Ramos (cell line): ENCODE data around the gene SLC6A3.
"Not testable (repeated sequence)": the region's sequence is repeated elsewhere in the genome, so short reads cannot be mapped to it uniquely, and the experiment has no call there.

Experiments used
- in situ Hi-C: fragments of 300-500 bp; cut with MboI; formaldehyde crosslinking; loops from one replicate; pipeline ENCODE4 v1.14.3; 2022; ENCODE audit warnings: low sequenced_read_pairs; ENCODE audit not compliant: unreplicated experiment

The SLC6A3 gene

GRCh38 chr5:1466631-1467265 lies 21.5 kb upstream of the SLC6A3 start:
- in situ Hi-C loops: no loop called here

- in situ Hi-C loops: no loop called here
These were observed 20.8 kb upstream of the SLC6A3 start for GRCh38 chr5:1465966-1466471.

GRCh38 chr5:1465117-1465516 lies 19.9 kb upstream of the SLC6A3 start:
- in situ Hi-C loops: no loop called here

- in situ Hi-C loops: no loop called here
These were observed 19.3 kb upstream of the SLC6A3 start for GRCh38 chr5:1464511-1464910.

GRCh38 chr5:1464096-1464446 lies 18.8 kb upstream of the SLC6A3 start:
- in situ Hi-C loops: no loop called here

GRCh38 chr5:1463326-1464095 lies 18.3 kb upstream of the SLC6A3 start:
- in situ Hi-C loops: no loop called here

GRCh38 chr5:1462358-1462757 lies 17.1 kb upstream of the SLC6A3 start:
- in situ Hi-C loops: no loop called here

- in situ Hi-C loops: no loop called here
These were observed 16.2 kb upstream of the SLC6A3 start for GRCh38 chr5:1461396-1461795.

- in situ Hi-C loops: no loop called here
These were observed 14.9 kb upstream of the SLC6A3 start for GRCh38 chr5:1460054-1460682.

- in situ Hi-C loops: not testable (repeated sequence)
These were observed 14.2 kb upstream of the SLC6A3 start for GRCh38 chr5:1459435-1459834.

- in situ Hi-C loops: not testable (repeated sequence)
These were observed 11.1 kb upstream of the SLC6A3 start for GRCh38 chr5:1456110-1456881.

- in situ Hi-C loops: no loop called here
These were observed 8.4 kb upstream of the SLC6A3 start for GRCh38 chr5:1453613-1454012.

GRCh38 chr5:1449081-1449630 lies 3.9 kb upstream of the SLC6A3 start:
- in situ Hi-C loops: no loop called here

GRCh38 chr5:1448511-1449011 lies 3.3 kb upstream of the SLC6A3 start:
- in situ Hi-C loops: no loop called here

GRCh38 chr5:1447671-1448361 lies 2.6 kb upstream of the SLC6A3 start:
- in situ Hi-C loops: no loop called here

GRCh38 chr5:1446602-1447343 lies 1.5 kb upstream of the SLC6A3 start:
- in situ Hi-C loops: no loop called here

GRCh38 chr5:1445689-1446601 lies 705 bp upstream of the SLC6A3 start:
- in situ Hi-C loops: no loop called here
